CD4-positive, alpha-beta T cell treated with Interleukin-15 for 4 hours (primary cell): ENCODE data around the gene HCN1.

Source experiments
- DNase-seq: peaks from one replicate; pipeline ENCODE4 v3.0.0-alpha.2; 2020; ENCODE audit warnings: low spot score

The HCN1 gene

DNA sequence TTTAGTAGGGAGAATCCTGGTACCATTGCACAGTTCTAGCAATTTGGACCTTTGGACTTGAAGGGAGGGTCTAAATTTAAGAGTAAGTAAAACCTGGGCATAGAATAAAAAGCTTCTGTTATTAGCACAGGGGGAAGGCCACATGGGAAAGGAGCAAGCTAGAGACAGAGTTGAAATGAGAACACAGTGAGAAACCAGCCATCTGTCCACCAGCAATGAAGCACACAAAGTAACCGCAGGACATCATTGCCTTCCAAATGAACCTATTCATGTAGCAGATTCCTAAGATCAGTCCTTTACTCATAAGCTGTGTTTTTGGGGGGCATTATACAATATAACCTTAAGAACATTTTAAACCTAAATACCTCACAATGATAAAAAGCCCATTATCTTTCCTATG, 407.4 kb downstream of the HCN1 start:
- no peak for DNase-seq

GRCh38 chr5:45284436-45284835, 411.7 kb downstream of the HCN1 start:
- DNase-seq, result no peak

GRCh38 chr5:45281081-45281480, 415.1 kb downstream of the HCN1 start:
- no peak for DNase-seq

GRCh38 chr5:45279109-45279508, 417.1 kb downstream of the HCN1 start:
- DNase-seq, result no peak

DNA sequence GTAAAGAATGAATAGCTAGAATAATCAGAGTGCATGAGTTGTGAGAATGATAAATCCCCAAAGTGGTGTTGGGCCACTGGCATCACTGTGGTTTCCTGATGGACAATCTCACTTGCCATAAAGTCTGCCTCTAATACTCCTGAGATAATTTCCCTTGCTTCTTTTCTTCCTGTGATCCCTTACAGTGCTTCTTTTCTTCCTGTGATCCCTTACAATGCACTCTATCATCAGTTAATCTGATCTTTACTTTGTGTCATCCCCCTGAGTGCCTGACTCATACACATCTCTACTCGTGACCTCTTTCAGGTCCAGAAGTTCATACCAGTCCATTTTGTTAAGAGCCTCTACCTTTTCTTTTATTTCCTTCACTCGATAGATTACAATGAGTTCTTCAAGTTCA, 418.3 kb downstream of the HCN1 start:
- no peak for DNase-seq

- DNase-seq, result no peak
Observed at GRCh38 chr5:45274241-45274640, 421.9 kb downstream of the HCN1 start.

DNA sequence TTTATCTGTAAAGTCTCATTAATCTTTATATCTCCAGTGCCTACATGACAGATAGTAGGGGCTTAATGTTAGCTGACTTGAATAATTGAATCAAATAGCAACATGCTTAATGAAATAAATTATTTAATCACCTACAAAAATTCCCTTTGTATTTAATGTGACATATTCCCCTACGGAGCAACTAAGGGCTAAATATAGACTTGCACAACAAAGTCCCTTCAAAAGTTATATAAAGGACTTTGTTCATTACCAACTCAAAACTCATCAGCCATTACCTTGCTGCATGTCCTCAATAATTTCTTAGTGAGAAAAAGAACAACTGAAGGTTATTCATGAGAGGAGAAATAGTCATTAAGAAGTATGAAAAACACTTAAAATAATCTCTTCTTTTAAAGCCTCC, 424.6 kb downstream of the HCN1 start:
- DNase-seq, result no peak

DNA sequence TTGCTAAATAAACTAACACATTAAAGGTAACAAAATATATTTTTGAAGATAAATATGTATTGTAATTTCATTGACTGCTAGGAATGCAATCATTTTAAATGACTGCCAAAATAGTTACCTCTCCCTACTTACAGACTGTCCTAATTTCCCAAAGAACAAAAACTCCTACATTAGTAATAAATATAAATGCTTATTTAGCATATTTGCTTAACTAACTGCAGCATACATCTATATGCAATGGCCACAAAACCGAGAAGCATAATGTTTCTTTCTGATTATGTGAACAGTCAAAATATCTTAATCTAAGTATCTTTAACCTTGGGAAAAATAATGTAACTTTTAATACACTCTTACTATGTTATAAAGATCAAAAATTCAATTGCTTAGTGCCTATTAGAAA, 431.7 kb downstream of the HCN1 start:
- DNase-seq, result no peak

DNA sequence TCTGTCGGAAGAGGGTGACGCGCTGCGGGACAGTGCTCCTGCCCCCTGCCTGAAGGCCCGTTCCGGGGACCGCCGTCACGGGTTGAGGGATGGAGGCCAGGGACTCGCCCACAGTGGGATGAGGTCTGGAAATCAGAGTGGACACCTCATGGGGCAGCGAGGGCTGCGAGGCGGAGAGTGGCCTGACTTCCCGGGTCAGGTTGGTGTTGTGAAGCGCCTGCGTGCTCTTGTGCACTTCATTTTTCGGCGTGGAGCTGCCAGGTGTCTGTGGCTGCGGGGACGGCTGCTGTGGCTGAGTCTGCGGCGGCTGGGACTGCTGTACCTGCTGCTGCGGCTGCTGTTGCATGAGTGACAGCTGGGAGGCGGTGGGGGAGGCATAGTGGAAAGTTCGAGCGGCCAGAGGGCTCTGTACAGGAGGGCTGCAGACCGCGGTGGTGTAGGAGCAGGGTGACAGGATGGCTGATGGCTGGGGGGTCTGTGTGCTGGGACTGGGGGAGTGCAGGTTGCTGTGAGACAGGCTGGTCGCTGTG, 434.1 kb downstream of the HCN1 start:
- no peak for DNase-seq

DNA sequence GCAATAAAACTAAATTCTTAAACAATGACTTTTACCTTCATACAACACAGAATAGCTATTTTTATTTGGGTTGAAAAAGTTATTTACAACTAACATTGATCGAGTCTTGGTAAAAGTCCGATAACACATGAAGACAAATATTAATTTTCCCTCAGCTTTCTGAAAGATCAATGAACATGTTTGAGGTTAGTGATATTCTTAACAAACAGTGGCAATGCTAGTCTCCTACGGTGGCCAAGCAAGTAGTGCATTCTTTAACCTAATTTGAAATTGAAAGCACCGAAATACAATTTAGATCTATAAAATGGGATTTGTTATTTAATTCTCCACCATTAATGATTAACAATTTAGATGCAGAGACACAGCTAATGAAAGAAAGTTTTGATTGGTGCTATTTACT, 435.1 kb downstream of the HCN1 start:
- no peak for DNase-seq

DNA sequence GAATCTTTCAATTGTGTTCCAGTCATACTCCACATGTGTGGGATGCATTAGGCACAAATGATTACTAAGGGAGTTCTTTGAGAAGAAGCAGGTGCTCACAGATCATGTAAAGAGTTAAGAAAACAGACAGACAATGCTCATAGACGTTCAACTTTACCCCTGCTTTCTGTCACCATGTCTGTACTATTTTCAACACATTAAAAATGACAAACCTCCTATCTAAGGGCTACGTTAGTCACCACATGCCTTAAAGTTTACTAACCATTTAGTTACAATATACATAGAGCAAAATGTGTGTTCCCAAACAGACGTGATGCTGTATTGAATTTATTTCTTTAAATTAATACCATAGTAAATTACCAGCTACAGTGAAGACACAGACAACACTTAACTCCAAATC, 435.9 kb downstream of the HCN1 start:
- DNase-seq, result no peak

GRCh38 chr5:45252978-45253377, 443.2 kb downstream of the HCN1 start:
- DNase-seq, result no peak

DNA sequence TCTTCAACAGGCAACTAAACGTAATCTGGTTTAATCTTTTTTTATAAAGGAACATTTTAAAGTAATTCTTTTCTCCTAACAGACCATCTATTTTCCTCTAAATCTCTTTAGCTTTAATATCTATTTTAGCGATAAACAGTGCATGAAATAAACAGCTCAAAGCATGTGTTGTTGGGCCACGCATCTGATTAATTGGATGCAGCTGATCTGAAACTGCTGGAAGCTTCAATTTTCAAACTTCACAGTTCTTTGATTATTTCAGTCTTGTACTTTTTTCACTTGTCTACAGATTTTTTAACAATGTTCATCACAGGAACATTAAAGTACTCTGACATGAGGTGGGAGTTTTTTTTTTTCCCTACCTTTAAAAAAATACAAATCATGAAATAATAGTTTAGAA, 443.6 kb downstream of the HCN1 start:
- no peak for DNase-seq

DNA sequence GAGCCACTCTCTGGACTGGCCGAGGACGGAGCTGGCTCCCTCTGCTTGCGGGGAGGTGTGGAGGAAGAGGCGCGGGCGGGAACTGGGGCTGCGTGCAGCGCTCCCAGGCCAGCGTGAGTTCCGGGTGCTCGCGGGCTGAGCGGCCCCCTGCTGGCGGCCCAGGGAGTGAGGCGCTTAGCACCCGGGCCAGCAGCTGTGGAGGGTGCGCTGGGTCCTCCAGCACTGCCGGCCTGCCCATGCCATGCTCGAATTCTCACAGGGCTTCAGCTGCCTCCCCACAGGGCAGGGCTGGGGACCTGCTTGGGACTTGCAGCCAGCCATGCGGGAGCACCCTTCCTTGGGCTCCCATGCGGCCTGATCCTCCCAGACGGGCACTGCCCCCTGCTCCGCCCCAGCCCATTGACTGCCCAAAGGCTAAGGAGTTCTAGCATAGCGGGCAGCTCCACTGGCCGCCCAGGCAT, 470.6 kb downstream of the HCN1 start:
- no peak for DNase-seq

DNA sequence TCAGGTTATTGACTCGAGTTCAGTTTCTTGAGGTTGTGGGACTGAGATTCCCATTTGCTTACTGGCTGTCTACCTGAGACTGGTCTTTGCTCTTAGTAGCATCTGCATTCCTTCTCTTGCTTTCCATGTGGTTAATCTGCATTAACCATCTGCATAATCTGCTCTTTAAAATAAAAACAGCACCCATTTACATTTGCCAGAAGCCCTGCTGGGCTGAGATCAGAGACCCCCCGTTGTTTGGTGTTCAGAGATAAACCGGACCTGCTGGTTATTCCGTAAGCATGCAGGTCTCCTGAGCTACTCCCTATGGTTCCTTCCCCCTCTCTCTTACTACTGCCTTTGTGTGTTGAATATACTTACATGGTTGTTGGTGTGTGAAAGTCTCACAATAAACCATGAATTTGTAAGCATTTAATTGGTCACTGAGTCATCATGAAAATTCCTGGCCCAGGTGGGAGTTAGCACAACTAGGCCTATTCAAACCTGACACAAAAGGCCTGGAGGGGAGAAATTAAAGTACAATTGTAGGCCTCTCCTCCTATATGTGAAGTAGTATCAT, 490.7 kb downstream of the HCN1 start:
- no peak for DNase-seq
